Mesothelial cell of epicardium (in vitro differentiated cells): ENCODE data around the gene ATIC. TPM values are rescaled to one million over a fixed set of nuclear protein-coding genes. Genes with fewer than 3 reads are reported as not detected.
A peak's percentile ranks its signal among the peaks of the same experiment; 100 is the strongest.

Source experiments
- DNase-seq, 2 experiments: peaks; one replicate each; pipeline ENCODE4 v3.0.0; 2021; ENCODE audit warnings: low spot score in 2 of 2; ENCODE audit not compliant: unreplicated experiment in 2 of 2
- H3K27ac Mint-ChIP-seq: 2 replicates; pipeline ENCODE4 v1.8.0; 2021; ENCODE audit warnings: mixed read lengths
- H3K27me3 Mint-ChIP-seq: 2 replicates; pipeline ENCODE4 v1.8.0; 2021; ENCODE audit warnings: low read depth, mixed read lengths
- H3K36me3 Mint-ChIP-seq: 2 replicates; pipeline ENCODE4 v1.8.0; 2021; ENCODE audit warnings: mixed read lengths
- H3K4me1 Mint-ChIP-seq: 2 replicates; pipeline ENCODE4 v1.8.0; 2021; ENCODE audit warnings: mixed read lengths
- H3K4me3 Mint-ChIP-seq: 2 replicates; pipeline ENCODE4 v1.8.0; 2021; ENCODE audit warnings: mild to moderate bottlenecking, moderate library complexity, mixed read lengths
- H3K9me3 Mint-ChIP-seq: 2 replicates; pipeline ENCODE4 v1.8.0; 2021; ENCODE audit warnings: mixed read lengths
- total RNA-seq: library from RNA; stranded (reverse); gene quantifications from 3 replicates; pipeline ENCODE4 v1.2.1, GENCODE V29; 2021
- TF ChIP-seq, protein P1 (sequence below): fragments of 200-600 bp; sonication (generic); IDR thresholded peaks from one replicate; pipeline ENCODE4 v1.5.0; 2021; ENCODE audit warnings: antibody characterized with exemption; ENCODE audit not compliant: unreplicated experiment

ATIC gene
- total RNA-seq, 1 donor from 2014 or later, result 115 TPM

DNA sequence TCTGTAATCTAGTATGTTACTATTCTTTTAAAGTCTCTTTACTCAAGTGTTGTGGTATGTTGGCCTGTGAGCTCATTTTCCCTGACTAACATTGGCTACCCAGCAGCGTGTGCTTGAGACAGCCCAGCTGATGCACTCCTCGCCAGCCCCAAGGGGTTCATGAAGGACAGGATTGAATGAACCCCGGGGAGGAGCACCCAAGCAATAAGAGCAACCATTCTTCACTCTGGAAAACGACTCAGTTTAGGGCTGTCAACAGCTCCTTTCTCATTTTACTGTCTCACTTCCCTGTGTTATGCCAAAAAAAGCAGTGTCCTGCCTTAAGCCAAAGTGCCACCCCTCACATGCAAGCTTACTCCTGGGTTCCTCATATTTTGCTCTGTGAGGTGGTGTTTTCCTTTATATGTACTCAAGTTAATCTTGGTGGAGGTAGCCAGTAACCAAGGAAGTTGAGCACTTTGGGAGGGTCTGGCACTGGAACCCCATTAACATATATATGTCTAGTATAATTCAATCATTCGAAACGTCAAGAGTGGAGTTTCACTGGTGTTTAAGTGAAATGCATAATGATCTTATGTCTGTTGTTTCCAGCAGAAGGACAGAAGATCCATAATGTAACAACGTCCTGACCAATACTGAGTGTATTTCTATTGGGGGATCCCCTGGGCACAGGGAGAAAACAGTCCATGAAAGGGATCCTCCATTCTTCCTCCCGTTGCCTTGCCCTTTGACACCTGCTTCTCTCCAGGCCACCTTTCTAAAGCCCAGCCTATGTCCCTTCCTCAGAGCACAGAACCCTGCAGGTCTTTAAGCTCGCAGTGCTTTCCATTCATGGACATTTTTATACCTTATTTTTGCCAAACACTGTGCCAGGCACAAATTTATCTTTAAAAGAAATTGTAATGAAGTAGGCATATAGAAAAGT lies 43.2 kb downstream of the ATIC start:
- Mint-ChIP-seq H3K36me3 (peaks cover 31% of the 10 kb centered on the region), H3K4me1 (peaks cover 5% of the 10 kb centered on the region), H3K9me3 (no peaks in the 10 kb centered on the region), H3K27ac (no peak overlapping the region), H3K4me3 (no peak overlapping the region), H3K27me3 (no peaks in the 10 kb centered on the region)
- TF ChIP-seq, protein P1, sequence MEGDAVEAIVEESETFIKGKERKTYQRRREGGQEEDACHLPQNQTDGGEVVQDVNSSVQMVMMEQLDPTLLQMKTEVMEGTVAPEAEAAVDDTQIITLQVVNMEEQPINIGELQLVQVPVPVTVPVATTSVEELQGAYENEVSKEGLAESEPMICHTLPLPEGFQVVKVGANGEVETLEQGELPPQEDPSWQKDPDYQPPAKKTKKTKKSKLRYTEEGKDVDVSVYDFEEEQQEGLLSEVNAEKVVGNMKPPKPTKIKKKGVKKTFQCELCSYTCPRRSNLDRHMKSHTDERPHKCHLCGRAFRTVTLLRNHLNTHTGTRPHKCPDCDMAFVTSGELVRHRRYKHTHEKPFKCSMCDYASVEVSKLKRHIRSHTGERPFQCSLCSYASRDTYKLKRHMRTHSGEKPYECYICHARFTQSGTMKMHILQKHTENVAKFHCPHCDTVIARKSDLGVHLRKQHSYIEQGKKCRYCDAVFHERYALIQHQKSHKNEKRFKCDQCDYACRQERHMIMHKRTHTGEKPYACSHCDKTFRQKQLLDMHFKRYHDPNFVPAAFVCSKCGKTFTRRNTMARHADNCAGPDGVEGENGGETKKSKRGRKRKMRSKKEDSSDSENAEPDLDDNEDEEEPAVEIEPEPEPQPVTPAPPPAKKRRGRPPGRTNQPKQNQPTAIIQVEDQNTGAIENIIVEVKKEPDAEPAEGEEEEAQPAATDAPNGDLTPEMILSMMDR, result no peak
- DNase-seq, result no peak

DNA sequence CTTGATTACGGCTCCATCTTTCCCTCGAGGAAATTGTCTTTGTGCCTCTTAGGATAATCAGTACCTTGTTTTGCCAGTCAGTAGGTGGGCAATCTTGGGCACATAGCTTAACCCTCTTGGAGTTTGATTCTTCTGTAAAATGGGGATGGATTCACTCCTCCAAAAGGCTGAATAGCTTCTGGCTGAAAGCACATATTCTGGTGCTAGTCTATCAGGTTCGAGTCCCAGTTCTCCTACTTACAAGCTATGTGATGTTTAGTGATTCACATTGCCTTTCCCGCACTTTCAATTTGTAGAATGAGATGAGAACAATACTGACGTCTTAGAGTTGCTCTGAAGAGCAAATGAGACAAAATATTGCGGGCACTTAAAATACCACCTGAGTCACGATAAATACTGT lies 43.9 kb downstream of the ATIC start:
- TF ChIP-seq, protein P1, result no peak
- Mint-ChIP-seq H3K27me3 (no peaks in the 10 kb centered on the region), H3K9me3 (no peaks in the 10 kb centered on the region), H3K27ac (no peak overlapping the region), H3K4me1 (peaks cover 5% of the 10 kb centered on the region), H3K4me3 (no peak overlapping the region), H3K36me3 (peaks cover 27% of the 10 kb centered on the region)
- DNase-seq, result no peak

DNA sequence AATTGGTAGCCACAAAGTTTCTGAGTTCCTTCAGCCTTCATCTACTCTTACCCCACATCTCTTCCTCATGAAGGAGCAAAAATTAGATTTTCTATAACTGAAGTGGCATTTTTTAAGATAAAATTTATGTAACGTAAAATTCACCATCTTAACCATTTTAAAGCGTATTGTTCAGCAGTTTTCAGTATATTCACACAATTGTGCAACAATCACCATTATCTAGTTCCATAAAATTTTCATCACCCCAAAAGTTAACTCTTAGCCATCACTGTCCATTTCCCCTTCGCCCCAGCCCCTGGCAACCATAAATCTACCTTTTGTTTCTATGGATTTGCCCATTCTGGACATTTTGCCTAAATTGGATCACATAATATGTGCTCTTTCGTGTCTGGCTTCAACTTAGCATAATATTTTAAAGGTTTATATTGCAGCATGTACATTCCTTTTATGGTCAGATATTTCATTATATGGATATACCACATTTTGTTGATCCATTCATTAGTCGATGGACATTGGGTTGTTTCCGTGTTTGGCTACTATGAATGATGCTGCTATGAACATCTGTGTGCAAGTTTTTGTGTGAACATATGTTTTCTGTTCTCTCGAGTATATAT lies 44.6 kb downstream of the ATIC start:
- Mint-ChIP-seq H3K4me1 (peaks cover 9% of the 10 kb centered on the region), H3K27me3 (no peaks in the 10 kb centered on the region), H3K27ac (no peak overlapping the region), H3K36me3 (peaks cover 26% of the 10 kb centered on the region), H3K4me3 (no peak overlapping the region), H3K9me3 (no peaks in the 10 kb centered on the region)
- TF ChIP-seq, protein P1, result no peak
- DNase-seq, result no peak

DNA sequence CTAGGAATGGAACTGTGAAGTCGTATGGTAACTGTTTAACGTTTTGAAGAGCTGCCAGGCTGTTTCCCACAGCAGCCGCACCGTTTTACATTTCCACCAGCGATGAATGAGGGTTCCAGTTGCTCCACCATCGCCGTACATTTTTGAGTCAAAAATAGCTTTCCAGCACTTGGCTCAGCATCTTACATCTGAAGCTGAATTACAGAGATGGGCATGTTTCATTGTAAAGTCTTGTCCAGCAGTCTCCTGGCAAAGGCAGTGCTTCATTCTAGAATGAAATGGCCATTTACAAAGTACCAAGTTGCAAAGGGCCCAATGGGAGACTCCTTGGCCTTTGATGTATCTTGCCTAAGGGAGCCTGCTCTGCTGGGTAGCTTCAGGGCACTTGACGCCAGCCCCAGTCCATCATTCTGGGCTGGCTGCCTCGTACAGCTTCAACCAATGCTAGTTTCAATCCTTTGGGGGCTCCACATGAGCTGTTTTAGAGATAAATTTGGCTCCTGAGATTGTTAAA lies 45.1 kb downstream of the ATIC start:
- H3K4me3 Mint-ChIP-seq, result no peak overlapping the region
- peaks cover 21% of the 10 kb centered on the region for H3K36me3 Mint-ChIP-seq
- H3K27me3 Mint-ChIP-seq, result no peaks in the 10 kb centered on the region
- no peaks in the 10 kb centered on the region for H3K9me3 Mint-ChIP-seq
- TF ChIP-seq, protein P1, result no peak
- H3K4me1 Mint-ChIP-seq, result peaks cover 14% of the 10 kb centered on the region
- no peak for DNase-seq
- peak overlapping the region; percentile 36 for H3K27ac Mint-ChIP-seq

DNA sequence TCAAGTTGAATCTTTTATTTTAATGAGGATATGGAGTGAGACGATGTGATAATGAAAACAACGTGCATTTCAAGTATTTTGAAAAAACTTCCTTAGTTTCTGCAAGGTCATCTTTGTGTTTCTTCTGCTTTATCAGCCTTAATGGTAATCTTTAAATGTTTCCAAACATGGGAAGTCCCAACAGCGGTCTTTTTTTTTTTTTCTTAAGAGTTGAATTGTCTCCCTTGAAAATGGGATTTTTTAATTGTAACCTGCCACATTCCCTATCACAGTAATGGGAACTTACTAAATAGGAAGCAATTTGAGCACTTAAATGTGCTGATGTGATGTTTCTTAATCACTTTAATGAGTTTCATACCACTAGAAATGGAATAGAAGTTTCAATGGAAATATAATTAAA lies 45.8 kb downstream of the ATIC start:
- H3K36me3 Mint-ChIP-seq, result peaks cover 19% of the 10 kb centered on the region
- TF ChIP-seq, protein P1, result no peak
- H3K27ac Mint-ChIP-seq, result peak overlapping the region; percentile 36
- H3K4me3 Mint-ChIP-seq, result no peak overlapping the region
- H3K4me1 Mint-ChIP-seq, result peaks cover 20% of the 10 kb centered on the region
- no peaks in the 10 kb centered on the region for H3K27me3 Mint-ChIP-seq
- no peak for DNase-seq
- no peaks in the 10 kb centered on the region for H3K9me3 Mint-ChIP-seq
